Choroid plexus epithelial cell (primary cell): ENCODE results near the gene ZDHHC24.

Source experiments
- DNase-seq: peaks from one replicate; pipeline ENCODE4 v3.0.0-alpha.2; 2010; ENCODE audit warnings: low read depth
- H3K4me3 ChIP-seq: 2 replicates; pipeline ENCODE4 v1.5.1; 2011; ENCODE audit warnings: low read depth, mild to moderate bottlenecking, control low read depth, low read length, moderate library complexity
- TF ChIP-seq, protein P1 (sequence below): conservative IDR thresholded peaks from 2 replicates; pipeline ENCODE4 v1.5.1; 2011; ENCODE audit warnings: low read depth, mild to moderate bottlenecking, control low read depth, inconsistent platforms, low read length, moderate library complexity

ZDHHC24 gene

DNA sequence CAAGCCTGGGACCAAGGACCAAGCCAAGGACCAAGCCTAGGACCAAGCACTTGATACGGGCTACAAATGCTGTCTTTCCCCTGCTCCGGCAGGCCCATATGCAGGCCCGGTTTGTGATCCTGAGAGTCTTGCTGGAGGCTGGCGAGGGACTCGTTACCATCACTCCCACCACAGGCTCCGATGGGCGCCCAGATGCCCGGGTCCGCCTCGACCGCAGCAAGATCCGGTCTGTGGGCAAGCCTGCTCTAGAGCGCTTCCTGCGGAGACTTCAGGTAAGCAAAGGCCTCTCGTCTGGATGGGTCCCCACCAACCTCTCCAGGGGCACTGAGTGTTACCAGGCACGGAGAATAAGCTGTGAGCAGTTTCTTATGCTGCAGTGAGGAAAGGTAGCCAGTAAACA lies 48.6 kb downstream of the ZDHHC24 start:
- DNase-seq = no peak
- TF ChIP-seq, protein P1, sequence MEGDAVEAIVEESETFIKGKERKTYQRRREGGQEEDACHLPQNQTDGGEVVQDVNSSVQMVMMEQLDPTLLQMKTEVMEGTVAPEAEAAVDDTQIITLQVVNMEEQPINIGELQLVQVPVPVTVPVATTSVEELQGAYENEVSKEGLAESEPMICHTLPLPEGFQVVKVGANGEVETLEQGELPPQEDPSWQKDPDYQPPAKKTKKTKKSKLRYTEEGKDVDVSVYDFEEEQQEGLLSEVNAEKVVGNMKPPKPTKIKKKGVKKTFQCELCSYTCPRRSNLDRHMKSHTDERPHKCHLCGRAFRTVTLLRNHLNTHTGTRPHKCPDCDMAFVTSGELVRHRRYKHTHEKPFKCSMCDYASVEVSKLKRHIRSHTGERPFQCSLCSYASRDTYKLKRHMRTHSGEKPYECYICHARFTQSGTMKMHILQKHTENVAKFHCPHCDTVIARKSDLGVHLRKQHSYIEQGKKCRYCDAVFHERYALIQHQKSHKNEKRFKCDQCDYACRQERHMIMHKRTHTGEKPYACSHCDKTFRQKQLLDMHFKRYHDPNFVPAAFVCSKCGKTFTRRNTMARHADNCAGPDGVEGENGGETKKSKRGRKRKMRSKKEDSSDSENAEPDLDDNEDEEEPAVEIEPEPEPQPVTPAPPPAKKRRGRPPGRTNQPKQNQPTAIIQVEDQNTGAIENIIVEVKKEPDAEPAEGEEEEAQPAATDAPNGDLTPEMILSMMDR = no peak
- H3K4me3 ChIP-seq = no peak overlapping the region

DNA sequence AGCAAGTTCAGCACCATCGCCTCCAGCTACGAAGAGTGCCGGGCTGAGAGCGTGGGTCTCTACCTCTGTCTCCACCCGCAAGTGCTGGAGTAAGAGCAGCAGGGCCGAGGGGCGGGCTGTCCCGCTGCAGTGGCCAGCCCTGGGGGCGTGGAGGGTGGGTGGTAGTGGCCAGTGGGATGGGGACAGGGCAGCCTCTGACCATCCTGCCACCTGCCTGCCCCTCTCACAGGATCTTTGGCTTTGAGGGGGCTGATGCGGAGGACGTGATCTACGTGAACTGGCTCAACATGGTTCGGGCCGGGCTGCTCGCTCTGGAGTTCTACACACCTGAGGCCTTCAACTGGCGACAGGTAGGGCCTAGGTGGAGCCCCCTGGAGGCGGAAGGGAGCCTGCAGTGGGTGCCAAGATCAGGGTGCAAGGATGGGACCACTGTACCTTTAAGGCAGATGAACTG lies 50.4 kb downstream of the ZDHHC24 start:
- TF ChIP-seq, protein P1 = peak; percentile 43
- no peak for DNase-seq
- no peak overlapping the region for H3K4me3 ChIP-seq

DNA sequence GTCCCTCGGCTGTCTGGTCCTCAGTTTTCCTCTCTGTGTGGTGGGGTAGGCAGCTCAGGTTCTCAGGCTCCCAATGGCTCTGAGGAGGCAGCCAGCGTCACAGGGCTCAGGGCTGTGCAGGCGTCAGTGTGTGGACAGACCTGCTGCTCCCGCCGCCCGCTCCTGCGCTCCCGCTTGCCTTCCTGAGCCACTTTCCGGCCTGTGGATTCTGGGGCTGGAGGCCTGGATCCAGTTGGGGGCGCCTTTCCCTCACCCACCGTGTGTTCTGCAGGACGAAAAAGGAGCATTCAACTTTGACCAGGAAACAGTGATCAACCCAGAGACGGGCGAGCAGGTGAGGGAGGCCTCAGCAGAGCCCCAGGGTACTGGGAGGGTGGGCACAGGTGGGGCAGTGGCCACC lies 50.9 kb downstream of the ZDHHC24 start:
- no peak overlapping the region for H3K4me3 ChIP-seq

DNA sequence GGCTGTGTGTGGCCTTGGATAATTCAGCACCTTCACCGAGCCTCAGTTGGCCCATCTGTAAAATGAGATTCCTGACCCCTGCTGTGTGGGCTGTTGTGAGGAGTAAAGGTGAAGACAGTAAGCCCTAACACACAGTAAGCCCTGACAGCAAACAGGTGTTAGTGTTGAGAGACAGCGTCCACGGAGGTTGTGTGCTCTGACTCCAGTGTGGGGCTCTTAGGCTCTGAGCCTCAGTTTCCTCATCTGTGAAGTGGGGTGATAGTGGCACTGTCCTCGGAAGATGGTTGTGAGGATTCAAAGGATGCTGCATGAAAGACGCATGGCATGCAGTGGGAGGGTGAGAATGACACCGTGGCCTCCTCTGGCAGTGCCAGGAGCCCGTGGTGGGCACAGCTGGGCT lies 51.4 kb downstream of the ZDHHC24 start:
- DNase-seq = no peak
- TF ChIP-seq, protein P1 = no peak
- no peak overlapping the region for H3K4me3 ChIP-seq

More for the DNA sequence above, 50.9 kb downstream of the ZDHHC24 start:
- DNase-seq = no peak
- TF ChIP-seq, protein P1 = no peak

DNA sequence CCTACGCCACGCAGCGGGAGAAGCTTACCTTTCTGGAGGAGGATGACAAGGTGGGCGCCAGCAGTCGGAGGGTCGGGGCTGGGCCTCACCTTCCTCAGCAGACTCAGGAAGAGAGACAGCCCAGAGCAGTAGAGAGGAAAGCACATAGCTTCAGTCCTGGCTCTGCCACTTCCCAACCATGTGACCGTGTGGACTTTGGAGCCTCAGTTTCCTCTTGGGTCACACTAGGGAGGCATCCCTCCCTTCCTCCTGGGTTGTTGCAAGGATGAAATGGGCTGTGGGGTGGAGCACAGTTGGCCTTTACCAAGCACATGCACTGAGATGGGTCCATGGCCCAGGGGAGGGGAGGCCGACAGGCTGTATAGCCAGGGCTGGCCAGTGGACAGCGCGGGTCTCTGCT lies 52.7 kb downstream of the ZDHHC24 start:
- TF ChIP-seq, protein P1 = no peak
- no peak overlapping the region for H3K4me3 ChIP-seq
- no peak for DNase-seq

DNA sequence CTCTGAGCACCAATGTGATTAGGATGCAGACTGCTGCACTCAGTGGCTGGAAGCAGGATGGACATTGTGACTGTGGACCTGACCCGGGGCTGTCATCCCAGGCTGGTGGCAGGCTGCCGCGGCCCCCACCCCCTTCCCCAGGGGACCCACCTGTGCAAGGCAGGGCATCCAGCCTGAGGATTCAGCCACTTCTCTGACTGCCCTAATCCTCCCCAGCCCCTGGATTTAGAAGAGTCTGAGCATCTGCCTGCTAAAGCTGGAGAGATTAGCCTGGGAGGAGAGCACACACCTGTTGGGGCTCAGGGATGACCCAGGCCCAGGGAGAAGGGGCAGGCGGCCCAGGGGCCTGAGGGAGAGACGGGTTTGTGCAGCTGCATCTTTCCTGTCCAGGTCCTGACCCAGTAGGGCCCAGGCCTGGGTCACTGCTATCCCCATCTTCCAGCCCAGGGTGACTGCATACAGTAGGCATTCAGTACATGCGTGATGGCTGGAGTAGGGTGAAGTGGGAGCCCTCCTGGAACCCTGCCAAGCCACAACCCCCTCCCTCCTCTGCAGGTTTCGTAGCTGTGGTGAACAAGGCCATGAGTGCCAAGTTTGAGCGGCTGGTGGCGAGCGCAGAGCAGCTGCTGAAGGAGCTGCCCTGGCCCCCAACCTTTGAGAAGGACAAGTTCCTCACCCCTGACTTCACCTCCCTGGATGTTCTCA lies 53.5 kb downstream of the ZDHHC24 start:
- TF ChIP-seq, protein P1 = no peak
- DNase-seq = peak; percentile 52
- H3K4me3 ChIP-seq = no peak overlapping the region

DNA sequence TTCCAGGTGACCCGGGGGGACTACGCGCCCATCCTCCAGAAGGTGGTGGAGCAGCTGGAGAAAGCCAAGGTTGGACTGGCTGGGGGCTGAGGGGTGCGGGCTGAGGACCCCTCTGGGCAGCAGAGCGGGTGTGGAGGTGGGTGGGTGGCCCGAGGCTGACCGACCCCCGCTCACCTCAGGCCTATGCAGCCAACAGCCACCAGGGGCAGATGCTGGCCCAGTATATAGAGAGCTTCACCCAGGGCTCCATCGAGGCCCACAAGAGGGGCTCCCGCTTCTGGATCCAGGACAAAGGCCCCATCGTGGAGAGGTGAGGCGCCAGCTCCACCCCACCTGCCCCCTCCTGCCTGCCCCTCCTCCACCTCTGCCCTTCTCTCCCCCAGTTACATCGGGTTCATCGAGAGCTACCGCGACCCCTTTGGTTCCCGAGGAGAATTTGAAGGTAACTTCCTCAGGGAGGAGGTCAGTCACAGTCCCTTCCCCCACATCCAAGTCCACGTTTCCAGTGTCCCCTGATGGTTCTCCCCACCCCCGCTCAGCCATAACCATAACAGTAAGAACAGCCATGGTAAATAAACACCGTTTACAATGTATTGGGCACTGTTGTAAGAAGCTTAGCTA lies 54.4 kb downstream of the ZDHHC24 start:
- no peak for DNase-seq
- TF ChIP-seq, protein P1 = peak; percentile 64

More for the DNA sequence above, 54.4 kb downstream of the ZDHHC24 start:
- H3K4me3 ChIP-seq = no peak overlapping the region
